RPMI7951 (cell line): ENCODE data around the gene RTL3. TPM values are rescaled to one million over a fixed set of nuclear protein-coding genes. Genes with fewer than 3 reads are reported as not detected.

ENCODE experiments used
- DNase-seq: peaks from one replicate; pipeline ENCODE4 v3.0.0-alpha.2; 2012; ENCODE audit warnings: low read depth
- total RNA-seq: library from RNA; depleted of rRNA; stranded (reverse); fragments of >200 nt; shearing (Covaris generic); gene quantifications from 2 replicates; pipeline ENCODE4 v1.2.3, GENCODE V29; 2014; rRNA removed

RTL3 gene
- total RNA-seq, 1 experiment from 2014 or later: 1.4 TPM

- DNase-seq: peak; percentile 46
Measured at GRCh38 chrX:78619834-78620233, 39.3 kb downstream of the RTL3 start.

- DNase-seq: no peak
Measured at GRCh38 chrX:78618987-78619386, 40.1 kb downstream of the RTL3 start.

GRCh38 chrX:78614264-78614663 lies 44.9 kb downstream of the RTL3 start:
- no peak for DNase-seq

Other genes starting within 250 kb of the RTL3 start
- gene LPAR4, start 88.4 kb upstream of the RTL3 start, total RNA-seq: 0.78 and 1.3 TPM in 2 replicates